GM19025 (cell line): Measurements from ENCODE around the gene EPGN.

Experiments
- ATAC-seq: cut with Tn5 transposase; IDR thresholded peaks from one replicate; pipeline ENCODE4 v1.9.1; 2021; ENCODE audit warnings: mild to moderate bottlenecking, low read depth, moderate library complexity; ENCODE audit not compliant: unreplicated experiment

EPGN gene, protein sequence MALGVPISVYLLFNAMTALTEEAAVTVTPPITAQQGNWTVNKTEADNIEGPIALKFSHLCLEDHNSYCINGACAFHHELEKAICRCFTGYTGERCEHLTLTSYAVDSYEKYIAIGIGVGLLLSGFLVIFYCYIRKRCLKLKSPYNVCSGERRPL

DNA sequence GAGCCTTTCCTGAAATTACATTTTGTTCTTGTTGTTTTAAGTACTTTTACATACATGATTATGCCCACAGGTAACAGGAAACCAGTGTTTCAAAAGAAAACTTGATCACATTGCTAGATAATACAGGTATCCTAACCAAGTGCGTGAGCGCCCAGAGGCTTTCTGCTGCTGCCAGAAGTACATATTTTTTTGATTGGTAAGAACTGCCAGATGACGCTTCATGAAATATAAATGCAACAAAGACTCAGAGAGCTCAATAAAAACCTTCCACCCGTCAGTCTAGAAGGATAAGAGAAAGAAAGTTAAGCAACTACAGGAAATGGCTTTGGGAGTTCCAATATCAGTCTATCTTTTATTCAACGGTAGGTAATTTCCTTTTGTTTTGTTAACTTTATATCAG, at the start of gene EPGN:
TSS of gene EPGN (plus strand) at position 256 of the 400 bp plus-strand sequence. CDS start at position 320, 64 bp downstream.
- ATAC-seq, result no peak

DNA sequence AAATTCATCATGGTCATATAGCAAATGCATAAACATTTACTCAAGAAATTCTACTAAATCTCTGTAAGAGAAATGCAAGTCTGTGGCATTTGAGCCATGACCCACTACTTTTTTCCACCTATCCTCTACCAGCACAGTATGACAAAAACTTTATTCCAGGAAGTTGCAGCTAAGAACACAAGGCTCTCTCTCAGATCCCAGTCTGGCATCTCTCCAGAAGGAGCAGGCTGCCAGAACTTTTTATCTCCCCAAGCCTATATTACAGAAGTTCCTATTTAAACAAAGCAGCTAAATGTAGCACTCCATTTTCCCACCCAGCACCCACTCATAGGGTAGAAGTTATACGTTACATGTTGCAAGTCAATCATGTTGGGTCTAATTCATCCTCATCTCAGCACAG, 49.3 kb upstream of the EPGN start:
- no peak for ATAC-seq

DNA sequence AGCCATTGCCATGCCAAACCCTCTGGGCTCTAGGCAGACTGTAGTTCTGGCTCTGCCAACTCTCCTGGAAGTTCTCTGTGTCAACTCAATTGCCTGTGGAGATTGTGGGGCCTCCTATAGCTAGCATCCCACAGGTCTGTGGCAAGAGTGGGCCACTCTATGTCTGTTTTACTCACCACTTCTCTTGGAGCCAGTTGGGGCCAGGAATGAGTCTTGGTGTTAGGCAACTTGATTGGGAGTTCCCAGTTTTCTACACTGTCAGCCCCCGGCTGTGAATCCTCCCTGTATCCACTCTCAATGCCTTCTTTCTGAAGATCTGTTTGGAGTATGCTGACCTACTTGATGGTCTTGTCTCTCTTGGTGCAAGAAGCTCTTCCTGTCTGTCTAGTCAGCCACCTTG, 48.2 kb upstream of the EPGN start:
- ATAC-seq, result no peak

DNA sequence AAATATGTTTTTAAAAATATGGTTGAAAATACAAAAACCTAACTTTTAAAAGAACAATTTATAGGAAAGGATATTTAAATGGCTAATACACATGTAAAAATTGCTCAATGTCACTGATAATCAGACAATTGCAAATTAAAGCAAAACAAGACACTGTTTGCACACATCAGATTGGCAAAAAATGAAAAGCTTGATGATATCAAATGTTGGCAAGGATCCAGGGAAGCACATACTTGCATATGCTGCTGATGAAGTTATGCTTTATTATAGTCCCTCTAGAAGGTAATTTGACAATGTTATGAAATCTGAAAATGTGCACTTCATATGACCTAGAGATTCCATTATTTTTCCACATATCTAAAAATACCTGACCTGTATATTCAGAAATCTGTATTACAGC, 45.7 kb upstream of the EPGN start:
- ATAC-seq, result no peak

DNA sequence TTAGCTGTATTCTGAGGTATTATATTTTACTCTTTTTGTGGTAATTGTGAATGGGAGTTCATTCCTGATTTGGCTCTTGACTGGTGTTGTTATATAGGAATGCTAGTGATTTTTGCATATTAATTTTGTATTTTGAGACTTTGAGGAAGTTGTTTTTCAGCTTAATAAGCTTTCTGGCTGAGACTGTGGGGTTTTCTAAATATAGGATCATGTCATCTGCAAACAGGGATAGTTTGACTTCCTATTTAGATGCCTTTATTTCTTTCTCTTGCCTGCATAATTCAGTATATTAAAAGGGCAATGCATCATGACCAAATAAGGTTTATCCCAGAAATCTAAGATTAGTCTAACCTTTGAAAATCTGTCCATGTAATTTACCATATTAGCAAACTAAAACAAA, 44.7 kb upstream of the EPGN start:
- no peak for ATAC-seq

DNA sequence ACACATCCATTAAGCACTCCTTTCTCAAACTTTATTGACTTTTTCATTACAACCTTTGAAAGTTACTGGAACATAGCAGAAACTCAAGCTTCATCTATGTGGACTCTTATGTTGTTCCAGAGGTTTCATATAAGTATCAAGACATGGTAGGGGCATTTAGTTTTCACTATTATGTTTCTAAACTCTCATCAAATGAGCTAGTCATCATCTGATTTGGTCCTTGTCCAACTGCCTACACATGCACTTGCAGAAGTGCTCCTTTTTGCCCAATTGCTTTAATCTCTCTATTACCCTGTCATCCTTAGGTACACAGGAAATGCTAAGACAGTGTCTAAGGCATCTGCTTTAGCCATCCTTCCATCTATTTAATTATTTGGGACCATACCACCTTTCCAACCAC, 42.2 kb upstream of the EPGN start:
- no peak for ATAC-seq

DNA sequence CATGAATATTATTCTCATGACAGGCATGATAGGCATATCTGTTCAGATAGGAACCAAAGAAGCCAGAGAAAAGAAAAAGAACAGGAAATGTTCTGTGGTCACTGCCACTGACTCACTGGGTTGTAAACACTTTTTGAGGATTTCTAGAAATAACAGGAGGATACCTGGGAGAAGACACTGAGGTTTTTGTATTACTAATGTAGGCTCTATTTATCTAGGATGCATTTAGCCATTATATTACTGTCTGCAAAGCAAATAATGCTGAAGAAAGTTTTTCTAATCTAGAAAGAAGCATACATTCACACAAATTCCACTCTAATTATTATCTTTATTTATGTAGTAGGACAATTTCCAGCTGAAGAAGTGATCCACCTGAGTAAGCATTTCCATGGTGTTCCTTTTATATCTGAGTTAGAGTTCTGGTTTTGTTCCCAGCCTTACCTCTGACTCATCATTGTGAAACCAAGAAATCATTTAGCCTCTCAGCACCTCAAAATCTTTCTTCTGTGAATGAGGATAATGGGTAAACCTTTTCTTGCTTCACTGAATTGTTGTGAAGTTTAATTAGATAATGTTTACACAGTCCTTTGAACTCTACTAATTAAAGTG, 40.2 kb upstream of the EPGN start:
- no peak for ATAC-seq

DNA sequence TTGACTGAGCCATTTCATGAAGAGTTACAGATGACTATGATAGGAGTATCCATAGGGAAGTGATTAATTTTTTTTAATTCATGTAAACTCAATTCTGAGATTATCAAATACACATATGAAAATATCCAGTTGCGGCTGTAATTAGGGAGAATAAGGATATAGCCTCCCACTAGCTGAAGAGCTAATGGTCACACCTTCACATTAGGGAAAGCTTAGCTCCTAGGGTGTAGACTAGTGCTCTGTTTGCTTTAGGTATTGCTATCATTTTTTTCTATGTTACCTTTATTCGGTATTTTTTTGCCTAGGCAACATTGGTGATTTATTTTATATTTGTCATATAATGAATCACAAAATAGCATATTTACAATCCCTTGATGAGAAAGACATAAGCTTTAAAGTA, 39.6 kb upstream of the EPGN start:
- no peak for ATAC-seq

DNA sequence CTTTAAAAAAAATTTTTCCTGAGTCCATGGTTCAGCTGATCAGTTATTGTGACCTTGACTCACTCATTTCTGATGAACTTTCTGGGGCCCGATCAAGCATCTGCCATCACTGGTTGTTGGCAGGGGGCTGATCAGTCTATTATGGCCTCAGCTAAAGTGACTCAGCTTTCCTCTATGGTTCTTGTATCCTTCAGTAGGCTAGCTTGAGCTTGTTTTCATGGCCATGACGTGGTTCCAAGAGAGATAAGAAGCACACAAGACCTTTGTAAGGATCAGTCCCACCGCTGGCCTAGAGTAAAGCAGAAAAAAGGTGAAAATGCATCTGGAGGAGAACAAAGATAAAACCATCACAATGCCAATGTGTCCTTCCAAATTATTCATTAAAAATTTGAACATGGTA, 29.8 kb upstream of the EPGN start:
- ATAC-seq, result no peak

DNA sequence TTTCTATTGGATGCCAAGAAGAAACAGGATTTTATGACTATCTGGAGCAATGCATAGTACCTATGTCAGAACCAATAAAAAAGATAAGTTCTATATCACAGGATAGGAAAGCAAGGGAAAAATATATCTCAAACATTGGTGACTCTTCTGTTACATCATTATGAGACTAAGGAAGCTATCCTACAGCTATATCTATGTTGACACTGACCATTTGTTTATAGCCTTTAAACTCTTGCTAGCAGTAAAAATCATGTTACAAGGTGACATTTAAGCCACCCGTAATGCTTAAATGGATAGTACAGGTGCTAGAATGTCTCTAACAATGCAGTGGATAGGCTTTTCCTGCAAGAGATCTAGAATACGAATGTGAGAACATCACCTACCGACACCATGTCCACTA, 28.6 kb upstream of the EPGN start:
- ATAC-seq, result no peak

DNA sequence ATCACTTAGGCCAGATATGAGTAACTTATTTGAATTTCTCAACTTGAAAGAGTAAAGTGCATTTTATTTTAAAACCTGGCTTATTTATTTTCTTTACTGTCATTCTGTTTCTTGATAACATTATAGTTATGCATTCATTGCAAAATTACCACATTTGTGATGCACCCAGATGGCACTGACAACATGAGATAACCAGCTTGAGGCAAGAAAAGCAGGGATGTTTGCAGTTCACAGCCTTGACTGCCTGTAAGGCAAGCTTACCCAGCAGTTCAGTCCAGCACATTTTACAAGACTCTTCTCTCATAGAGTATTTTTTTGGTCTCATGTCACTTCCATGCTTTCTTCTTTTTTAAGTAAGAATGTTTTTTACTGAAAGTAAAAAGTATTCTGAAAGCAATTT, 25.3 kb upstream of the EPGN start:
- no peak for ATAC-seq

DNA sequence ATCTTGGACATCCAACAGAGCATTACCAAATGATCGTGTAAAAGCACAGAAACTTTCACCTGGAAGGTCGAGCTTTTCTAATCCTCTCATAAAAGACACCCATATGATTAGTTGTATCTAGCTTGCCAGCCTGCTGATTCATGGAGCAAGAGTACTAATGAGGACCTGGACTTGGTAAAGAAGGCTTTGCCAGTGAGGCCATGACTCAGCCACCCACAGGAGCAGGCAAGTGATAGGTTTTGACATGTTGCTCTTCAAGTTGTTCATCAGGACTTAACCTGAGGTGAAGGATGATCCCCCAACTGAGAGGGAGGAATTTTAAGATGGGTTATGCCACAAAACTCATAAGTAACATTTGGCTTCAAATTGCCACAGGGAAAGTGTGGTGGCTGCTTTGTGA, 24.7 kb upstream of the EPGN start:
- ATAC-seq, result no peak

DNA sequence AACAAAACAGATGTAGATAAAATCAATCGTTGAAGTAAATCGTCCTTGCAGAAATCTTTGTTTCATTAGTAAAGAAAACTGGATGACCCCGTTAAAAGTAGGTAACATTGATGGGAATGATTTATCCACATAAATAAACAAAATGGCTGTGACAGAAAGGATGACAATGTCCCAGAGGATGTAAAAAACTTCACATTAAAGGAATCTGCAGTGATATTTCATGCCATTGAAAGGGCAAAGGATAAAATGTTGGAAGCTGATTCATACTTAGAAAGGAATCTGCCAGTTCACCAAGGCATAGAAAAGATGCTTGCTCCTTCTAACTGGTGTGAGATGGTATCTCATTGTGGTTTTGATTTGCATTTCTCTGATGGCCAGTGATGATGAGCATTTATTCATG, 24.2 kb upstream of the EPGN start:
- no peak for ATAC-seq

DNA sequence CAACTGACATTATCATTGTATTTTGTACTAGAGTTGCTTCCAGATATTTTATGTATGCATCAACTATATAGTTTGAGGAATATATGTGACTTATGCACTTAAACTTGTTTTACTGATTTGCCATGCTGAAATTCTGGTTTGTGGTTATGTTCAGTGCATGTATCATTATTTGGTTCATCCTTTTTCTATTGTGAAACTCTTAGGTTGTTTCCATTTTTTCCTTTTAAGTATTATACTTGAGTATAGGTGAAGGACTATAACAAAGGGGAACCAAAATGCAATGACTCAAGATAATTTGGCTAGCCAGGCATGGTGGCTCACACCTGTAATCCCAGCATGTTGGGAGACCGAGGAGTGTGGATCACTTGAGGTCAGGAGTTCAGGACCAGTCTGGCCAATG, 21.1 kb upstream of the EPGN start:
- ATAC-seq, result no peak

DNA sequence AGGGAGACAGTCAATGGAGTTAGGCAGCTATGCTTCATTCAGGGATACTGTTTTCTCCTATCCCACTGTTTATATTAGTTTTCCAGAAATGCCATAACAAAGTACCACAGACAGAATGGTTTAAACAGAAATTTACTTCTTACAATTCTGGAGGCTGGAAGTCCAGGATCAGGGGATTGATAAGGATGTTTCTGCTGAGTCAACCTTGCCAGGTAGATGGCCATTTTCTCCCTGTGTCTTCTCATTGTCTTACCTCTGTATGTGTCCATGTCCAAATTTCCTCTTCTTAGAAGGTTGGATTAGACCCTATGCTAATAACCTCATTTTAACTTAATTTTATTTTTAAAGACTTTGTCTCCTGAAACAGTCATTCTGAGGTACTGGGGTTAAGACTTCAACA, 20.5 kb upstream of the EPGN start:
- ATAC-seq, result no peak

DNA sequence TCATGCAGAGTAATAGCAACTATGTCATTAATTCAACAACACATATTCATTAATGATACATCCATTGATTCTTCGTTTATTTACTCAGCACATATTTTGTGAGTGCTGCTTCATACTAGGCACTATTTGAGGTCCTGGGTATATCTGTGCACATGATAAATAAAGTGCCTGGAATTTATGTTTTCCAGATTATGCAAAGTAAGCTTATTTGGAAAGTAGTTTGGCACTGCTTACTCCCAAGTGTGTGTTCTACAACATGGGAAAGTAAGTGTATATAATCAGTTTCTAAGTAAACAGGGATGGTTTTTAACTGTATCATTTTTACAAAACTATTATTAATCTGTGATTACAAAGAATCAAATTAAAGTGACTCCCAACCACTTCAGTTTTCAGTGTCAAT, 16.8 kb upstream of the EPGN start:
- ATAC-seq, result no peak

DNA sequence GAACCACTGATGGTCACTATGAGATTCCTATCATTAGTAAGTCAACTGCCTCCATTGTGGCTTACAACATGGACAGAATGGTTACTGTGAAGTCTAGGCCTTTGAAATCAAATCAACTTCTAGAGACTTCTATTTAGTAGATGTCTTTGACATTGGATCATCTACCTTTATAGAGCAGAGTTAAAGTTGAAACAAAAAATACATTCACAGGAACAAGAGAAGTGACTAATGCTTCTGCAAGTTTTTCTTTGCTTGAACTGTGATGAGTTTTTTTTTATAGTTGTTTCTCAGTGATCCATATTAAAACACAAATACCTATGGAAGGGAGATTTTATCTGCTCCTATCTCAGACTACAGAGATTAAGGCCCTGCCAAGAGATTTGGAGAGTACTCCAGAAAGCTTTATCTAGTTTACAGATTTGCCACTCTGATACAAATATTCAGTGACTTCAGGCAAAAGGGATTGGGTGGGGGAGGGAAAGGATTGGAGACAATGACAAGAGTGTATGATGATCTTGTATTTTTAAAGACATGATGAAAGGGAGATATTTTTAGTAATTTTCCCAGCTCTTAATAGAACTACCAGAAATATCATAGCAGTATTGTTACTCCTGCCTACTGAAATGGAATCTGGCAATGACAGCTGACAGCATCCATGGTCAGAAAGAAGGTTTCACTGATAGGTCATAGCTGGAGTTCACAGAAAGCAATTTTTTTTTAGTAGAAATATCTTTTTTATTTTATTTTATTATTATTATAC, 16.0 kb upstream of the EPGN start:
- no peak for ATAC-seq

DNA sequence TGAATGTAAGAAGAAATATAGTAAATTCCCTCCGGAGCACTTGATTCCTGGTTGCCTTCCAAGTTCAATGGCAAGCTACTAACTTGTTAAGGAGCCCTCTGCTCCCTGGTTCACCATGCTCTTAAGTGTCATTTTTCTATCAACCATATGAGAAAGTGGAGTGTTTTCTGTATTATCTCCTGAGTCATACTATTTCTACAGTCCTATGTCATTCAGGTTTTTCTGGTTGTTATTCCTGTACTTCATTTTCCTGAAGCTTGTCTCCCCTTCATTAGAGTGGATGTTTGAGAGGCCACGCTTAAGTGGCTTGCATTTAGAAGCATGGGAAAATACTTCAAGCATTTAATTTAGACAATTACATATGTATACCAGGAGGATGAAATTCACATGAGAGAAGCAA, 14.7 kb upstream of the EPGN start:
- ATAC-seq, result no peak

DNA sequence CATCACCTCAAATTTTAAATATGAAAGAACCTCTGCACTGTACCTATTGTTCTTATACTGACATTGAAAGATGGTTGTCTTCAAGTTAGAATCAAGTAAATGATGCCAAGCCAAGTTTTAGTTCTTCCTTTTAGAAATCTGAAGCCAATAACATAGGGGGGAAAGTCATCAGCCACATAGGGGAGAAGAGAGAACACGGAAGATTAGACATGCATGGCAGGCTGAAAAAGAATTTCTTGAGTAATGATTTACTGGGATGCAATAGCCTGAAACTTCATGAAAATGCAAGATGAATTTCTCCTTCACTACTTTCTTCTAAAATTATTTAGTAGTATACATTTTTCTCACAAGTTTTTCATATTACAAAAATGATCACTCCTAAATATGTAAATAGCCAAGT, 13.6 kb upstream of the EPGN start:
- no peak for ATAC-seq

DNA sequence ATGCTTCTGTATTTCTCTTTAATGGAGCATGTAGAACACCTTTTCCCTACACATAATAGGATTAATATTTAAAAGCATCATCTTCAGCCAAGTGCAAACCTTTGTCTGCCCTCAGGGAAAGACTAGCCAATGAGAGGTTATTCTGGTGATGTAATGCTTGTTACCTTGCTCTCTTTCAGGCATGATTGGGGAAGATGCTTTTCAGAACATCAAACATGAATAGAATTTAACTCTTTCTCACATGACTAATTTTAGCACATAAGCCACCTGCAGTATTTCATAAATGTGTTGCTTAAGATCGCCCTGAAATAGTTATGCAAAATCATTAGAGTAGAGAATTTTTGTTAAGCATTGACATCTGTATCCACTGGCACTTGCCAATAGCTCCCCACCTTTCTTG, 10.7 kb upstream of the EPGN start:
- no peak for ATAC-seq

DNA sequence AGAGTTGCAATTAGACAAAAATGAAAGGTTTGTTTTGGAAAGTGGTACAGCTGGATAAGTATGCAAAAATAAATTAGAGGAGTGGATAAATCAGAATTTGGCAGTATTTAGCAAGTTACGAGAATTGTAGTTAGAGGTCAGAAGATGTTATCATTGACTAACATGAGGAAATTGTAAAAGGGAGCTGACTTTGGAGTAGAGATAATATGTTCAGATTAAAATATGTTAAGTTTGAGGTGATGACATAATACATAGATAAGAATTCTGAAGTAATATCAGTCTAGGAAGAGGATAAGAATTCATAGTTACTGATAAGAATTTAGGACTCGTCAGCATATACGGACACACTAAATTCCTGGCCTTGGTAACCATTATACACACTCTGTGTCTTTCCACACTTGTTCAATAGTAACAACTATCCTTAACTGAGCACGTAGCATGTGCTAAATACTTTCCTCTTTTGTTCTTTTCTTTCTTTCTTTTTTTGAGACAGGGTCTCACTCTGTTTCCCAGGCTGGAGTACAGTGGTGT, 4.1 kb upstream of the EPGN start:
- no peak for ATAC-seq

DNA sequence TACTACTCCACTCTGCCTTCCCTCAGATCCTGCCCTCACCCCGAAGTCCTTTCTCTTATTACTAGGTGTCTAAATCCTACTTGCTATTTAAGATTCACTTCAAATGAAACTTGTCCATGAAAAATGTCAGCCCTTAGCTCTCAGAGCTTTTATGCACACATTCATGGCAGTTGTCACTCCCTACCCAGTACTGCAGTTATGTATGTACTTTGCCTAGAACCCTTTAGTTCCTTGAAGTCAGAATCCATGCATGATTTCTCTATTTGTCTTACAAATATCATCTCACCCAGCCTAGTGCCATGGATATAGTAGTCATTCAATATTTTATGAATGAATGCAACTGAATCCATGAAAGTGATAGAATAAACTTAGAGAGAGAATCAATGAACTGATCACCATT, 3.3 kb upstream of the EPGN start:
- ATAC-seq, result no peak
